HL-60 (cell line): ENCODE measurements around the gene IL2RA.

Source experiments
- GABPA ChIP-seq: IDR thresholded peaks from 2 replicates; pipeline ENCODE4 v1.6.1; 2012; ENCODE audit warnings: low read depth
- POLR2AphosphoS5 ChIP-seq: IDR thresholded peaks from 2 replicates; pipeline ENCODE4 v1.6.1; 2012; ENCODE audit warnings: low read depth
- SPI1 ChIP-seq: IDR thresholded peaks from 2 replicates; pipeline ENCODE4 v1.6.1; 2012; ENCODE audit warnings: low read depth, mild to moderate bottlenecking, borderline replicate concordance
- TF ChIP-seq, protein P1 (sequence below): IDR thresholded peaks from 2 replicates; pipeline ENCODE4 v1.6.1; 2012; ENCODE audit warnings: low read depth; ENCODE audit not compliant: insufficient replicate concordance
- TF ChIP-seq, protein P2 (sequence below): IDR thresholded peaks from one replicate; pipeline ENCODE4 v1.5.1; 2011; ENCODE audit warnings: low read length, control low read depth, inconsistent platforms; ENCODE audit not compliant: insufficient read depth

DNA sequence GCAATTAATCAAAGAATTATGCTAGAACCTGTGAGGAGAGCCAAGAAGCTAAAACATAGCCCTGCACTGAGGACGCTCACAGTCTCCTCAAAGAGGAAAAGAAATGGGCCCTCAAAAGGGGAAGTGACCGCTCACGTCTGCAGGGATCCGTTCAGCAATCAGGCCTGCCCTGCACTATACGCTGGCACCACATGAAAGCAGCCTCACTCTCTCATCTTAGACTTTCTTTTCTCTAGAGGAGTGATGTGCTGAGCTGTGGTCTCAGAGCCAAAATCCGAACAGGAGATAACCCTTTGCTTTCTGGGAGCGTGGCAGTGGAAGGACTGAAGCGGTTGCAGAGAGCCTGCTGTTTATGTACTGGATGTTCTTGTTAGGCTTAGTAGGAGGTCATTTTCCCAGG, 6.3 kb upstream of the IL2RA start:
- peak; percentile 96 for TF ChIP-seq SPI1
- TF ChIP-seq, protein P1, sequence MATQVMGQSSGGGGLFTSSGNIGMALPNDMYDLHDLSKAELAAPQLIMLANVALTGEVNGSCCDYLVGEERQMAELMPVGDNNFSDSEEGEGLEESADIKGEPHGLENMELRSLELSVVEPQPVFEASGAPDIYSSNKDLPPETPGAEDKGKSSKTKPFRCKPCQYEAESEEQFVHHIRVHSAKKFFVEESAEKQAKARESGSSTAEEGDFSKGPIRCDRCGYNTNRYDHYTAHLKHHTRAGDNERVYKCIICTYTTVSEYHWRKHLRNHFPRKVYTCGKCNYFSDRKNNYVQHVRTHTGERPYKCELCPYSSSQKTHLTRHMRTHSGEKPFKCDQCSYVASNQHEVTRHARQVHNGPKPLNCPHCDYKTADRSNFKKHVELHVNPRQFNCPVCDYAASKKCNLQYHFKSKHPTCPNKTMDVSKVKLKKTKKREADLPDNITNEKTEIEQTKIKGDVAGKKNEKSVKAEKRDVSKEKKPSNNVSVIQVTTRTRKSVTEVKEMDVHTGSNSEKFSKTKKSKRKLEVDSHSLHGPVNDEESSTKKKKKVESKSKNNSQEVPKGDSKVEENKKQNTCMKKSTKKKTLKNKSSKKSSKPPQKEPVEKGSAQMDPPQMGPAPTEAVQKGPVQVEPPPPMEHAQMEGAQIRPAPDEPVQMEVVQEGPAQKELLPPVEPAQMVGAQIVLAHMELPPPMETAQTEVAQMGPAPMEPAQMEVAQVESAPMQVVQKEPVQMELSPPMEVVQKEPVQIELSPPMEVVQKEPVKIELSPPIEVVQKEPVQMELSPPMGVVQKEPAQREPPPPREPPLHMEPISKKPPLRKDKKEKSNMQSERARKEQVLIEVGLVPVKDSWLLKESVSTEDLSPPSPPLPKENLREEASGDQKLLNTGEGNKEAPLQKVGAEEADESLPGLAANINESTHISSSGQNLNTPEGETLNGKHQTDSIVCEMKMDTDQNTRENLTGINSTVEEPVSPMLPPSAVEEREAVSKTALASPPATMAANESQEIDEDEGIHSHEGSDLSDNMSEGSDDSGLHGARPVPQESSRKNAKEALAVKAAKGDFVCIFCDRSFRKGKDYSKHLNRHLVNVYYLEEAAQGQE: no peak
- TF ChIP-seq, protein P2, sequence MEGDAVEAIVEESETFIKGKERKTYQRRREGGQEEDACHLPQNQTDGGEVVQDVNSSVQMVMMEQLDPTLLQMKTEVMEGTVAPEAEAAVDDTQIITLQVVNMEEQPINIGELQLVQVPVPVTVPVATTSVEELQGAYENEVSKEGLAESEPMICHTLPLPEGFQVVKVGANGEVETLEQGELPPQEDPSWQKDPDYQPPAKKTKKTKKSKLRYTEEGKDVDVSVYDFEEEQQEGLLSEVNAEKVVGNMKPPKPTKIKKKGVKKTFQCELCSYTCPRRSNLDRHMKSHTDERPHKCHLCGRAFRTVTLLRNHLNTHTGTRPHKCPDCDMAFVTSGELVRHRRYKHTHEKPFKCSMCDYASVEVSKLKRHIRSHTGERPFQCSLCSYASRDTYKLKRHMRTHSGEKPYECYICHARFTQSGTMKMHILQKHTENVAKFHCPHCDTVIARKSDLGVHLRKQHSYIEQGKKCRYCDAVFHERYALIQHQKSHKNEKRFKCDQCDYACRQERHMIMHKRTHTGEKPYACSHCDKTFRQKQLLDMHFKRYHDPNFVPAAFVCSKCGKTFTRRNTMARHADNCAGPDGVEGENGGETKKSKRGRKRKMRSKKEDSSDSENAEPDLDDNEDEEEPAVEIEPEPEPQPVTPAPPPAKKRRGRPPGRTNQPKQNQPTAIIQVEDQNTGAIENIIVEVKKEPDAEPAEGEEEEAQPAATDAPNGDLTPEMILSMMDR: no peak
- no peak for TF ChIP-seq POLR2AphosphoS5
- TF ChIP-seq GABPA: no peak
